ENCODE measurements around the gene GNG7. TPM values are rescaled to one million over a fixed set of nuclear protein-coding genes. Genes with fewer than 3 reads are reported as not detected.

The GNG7 gene
- total and polyA plus RNA-seq, 2 donors (not counting 3 experiments of a cell fraction or from before 2014, with no cell fraction given), result 0.29 to 0.84 TPM

GRCh38 chr19:2678044-2678671 is 24.3 kb downstream of the GNG7 start:
- Histone ChIP-seq H3K27me3 (ENCODE audit: control insufficient read depth in 2 of 2, insufficient read depth in 2 of 2, low read length in 2 of 2) (no peaks in the 10 kb centered on the region), H3K36me3 (ENCODE audit: control insufficient read depth in 2 of 2, extremely low read depth in 1 of 2, insufficient read depth in 2 of 2, low read length in 2 of 2) (no peaks in the 10 kb centered on the region), H3K4me2 (ENCODE audit: insufficient read depth, low read length) (no peak overlapping the region), H3K4me1 (ENCODE audit: control insufficient read depth, extremely low read depth, insufficient read depth, low read length) (no peaks in the 10 kb centered on the region), H4K20me1 (replicated peaks; ENCODE audit: control insufficient read depth, extremely low read depth, insufficient read depth, low read length) (no peaks in the 10 kb centered on the region), H3K4me3 (replicated peaks in 1 of 3; ENCODE audit: insufficient read depth in 1 of 3, low read depth in 1 of 3, low read length in 3 of 3) (no peak overlapping the region), H3K9me3 (replicated peaks; ENCODE audit: control insufficient read depth, insufficient read depth, low read length) (no peaks in the 10 kb centered on the region), H3K27ac (ENCODE audit: insufficient read depth, low read depth, low read length) (no peak overlapping the region), H3K9me1 (replicated peaks; ENCODE audit: control insufficient read depth, extremely low read depth, insufficient read depth, low read length) (no peaks in the 10 kb centered on the region), H3K79me2 (ENCODE audit: control insufficient read depth, insufficient read depth, low read length) (no peaks in the 10 kb centered on the region), H2AFZ (ENCODE audit: low read depth, low read length) (no peak overlapping the region), H3K9ac (replicated peaks; ENCODE audit: extremely low read depth, insufficient read depth, low read length) (no peak overlapping the region)
- ChIA-PET POLR2A (no interaction called here), CTCF (interaction anchor here (1.1 kb wide), 1 partner anchor 19 kb away, joined by 3 read pairs; no protein-coding TSS in a partner anchor)
- DNase-seq (ENCODE audit: low read depth, low spot score) (no peak), FAIRE-seq (no peak)
- intact Hi-C loops (cut with micrococcal nuclease), result no loop called here
- no TSS peak for BruUV-seq (replicated peaks)
- dilution Hi-C loops (cut with MboI; ENCODE audit: extremely low pct_ligation_motif_present, low sequenced_read_pairs), result no loop called here
- TF ChIP-seq MAX (IDR thresholded peaks at IDR 0.05; ENCODE audit: insufficient read depth, insufficient read length), result no peak
- no peak for TF ChIP-seq MYC (IDR thresholded peaks at IDR 0.05; ENCODE audit: low read depth, low read length)
- no peak for TF ChIP-seq GATA2 (IDR thresholded peaks at IDR 0.05; ENCODE audit: insufficient read depth, insufficient read length, low read depth, low read length)
- no peak for TF ChIP-seq FOS (IDR thresholded peaks at IDR 0.05; ENCODE audit: borderline replicate concordance, insufficient read depth, low read length)
- no peak for TF ChIP-seq POLR2A (IDR thresholded peaks at IDR 0.05; ENCODE audit: low read depth, low read length)

DNA sequence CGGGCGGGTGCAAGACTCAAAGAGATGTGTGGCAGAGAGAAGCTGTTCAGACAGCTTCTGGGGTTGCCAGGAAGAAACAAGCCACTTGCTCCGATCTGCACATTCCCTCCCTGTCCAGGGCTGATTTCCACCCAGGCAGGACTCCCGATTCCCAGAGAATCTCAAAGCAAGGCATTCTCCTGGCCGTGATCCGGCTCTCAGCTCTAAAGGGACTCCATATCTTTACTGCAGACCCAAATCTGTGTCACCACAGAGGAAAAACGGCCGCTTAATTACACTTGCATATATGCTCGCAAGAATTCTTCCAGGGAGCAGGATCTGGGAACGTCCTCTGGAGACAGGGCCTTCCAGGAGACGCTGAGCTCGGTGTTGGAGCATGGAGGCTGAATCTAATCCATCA is 25.7 kb downstream of the GNG7 start:
- TF ChIP-seq EZH2 (IDR thresholded peaks at IDR 0.05; ENCODE audit: borderline replicate concordance, low read depth, low read length, severe bottlenecking) (no peak), POLR2AphosphoS5 (IDR thresholded peaks at IDR 0.05; ENCODE audit: insufficient read depth, low read depth, low read length) (no peak), FOS (IDR thresholded peaks at IDR 0.05; ENCODE audit: borderline replicate concordance, insufficient read depth, low read length) (no peak), POLR2A (IDR thresholded peaks at IDR 0.05; ENCODE audit: low read depth, low read length) (no peak), MYC (IDR thresholded peaks at IDR 0.05; ENCODE audit: low read depth, low read length) (no peak), JUN (IDR thresholded peaks at IDR 0.05; ENCODE audit: borderline replicate concordance, insufficient read depth, insufficient read length, low read depth) (no peak), GATA2 (IDR thresholded peaks at IDR 0.05; ENCODE audit: insufficient read depth, insufficient read length, low read depth, low read length) (no peak), MAX (IDR thresholded peaks at IDR 0.05; ENCODE audit: insufficient read depth, insufficient read length) (no peak)
- TF ChIP-seq, protein P1, sequence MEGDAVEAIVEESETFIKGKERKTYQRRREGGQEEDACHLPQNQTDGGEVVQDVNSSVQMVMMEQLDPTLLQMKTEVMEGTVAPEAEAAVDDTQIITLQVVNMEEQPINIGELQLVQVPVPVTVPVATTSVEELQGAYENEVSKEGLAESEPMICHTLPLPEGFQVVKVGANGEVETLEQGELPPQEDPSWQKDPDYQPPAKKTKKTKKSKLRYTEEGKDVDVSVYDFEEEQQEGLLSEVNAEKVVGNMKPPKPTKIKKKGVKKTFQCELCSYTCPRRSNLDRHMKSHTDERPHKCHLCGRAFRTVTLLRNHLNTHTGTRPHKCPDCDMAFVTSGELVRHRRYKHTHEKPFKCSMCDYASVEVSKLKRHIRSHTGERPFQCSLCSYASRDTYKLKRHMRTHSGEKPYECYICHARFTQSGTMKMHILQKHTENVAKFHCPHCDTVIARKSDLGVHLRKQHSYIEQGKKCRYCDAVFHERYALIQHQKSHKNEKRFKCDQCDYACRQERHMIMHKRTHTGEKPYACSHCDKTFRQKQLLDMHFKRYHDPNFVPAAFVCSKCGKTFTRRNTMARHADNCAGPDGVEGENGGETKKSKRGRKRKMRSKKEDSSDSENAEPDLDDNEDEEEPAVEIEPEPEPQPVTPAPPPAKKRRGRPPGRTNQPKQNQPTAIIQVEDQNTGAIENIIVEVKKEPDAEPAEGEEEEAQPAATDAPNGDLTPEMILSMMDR (IDR thresholded peaks at IDR 0.05; ENCODE audit: extremely low read depth in 1 of 2, insufficient read depth in 1 of 2, low read depth in 1 of 2, low read length in 2 of 2), result no peak
- H3K27me3 ChIP-seq (ENCODE audit: control insufficient read depth in 2 of 2, insufficient read depth in 2 of 2, low read length in 2 of 2), result no peaks in the 10 kb centered on the region
- FAIRE-seq, result no peak

More for the DNA sequence above, 25.7 kb downstream of the GNG7 start:
- ChIA-PET CTCF (interaction anchor here (0.7 kb wide), 2 partner anchors 18 to 24 kb away, joined by 3 to 4 read pairs; no protein-coding TSS in a partner anchor), POLR2A (no interaction called here)
- no peak for DNase-seq (ENCODE audit: low read depth, low spot score)
- no peaks in the 10 kb centered on the region for H3K9me3 ChIP-seq (replicated peaks; ENCODE audit: control insufficient read depth, insufficient read depth, low read length)
- no peak overlapping the region for H3K4me2 ChIP-seq (ENCODE audit: insufficient read depth, low read length)
- H4K20me1 ChIP-seq (replicated peaks; ENCODE audit: control insufficient read depth, extremely low read depth, insufficient read depth, low read length), result no peaks in the 10 kb centered on the region
- no peak overlapping the region for H3K9ac ChIP-seq (replicated peaks; ENCODE audit: extremely low read depth, insufficient read depth, low read length)
- no peak overlapping the region for H2AFZ ChIP-seq (ENCODE audit: low read depth, low read length)
- H3K4me3 ChIP-seq (replicated peaks in 1 of 3; ENCODE audit: insufficient read depth in 1 of 3, low read depth in 1 of 3, low read length in 3 of 3), result no peak overlapping the region
- intact Hi-C loops (cut with micrococcal nuclease) (no loop called here), dilution Hi-C loops (cut with MboI; ENCODE audit: extremely low pct_ligation_motif_present, low sequenced_read_pairs) (no loop called here)
- no peaks in the 10 kb centered on the region for H3K79me2 ChIP-seq (ENCODE audit: control insufficient read depth, insufficient read depth, low read length)
- no peaks in the 10 kb centered on the region for H3K4me1 ChIP-seq (ENCODE audit: control insufficient read depth, extremely low read depth, insufficient read depth, low read length)
- no TSS peak for BruUV-seq (replicated peaks)
- no peaks in the 10 kb centered on the region for H3K36me3 ChIP-seq (ENCODE audit: control insufficient read depth in 2 of 2, extremely low read depth in 1 of 2, insufficient read depth in 2 of 2, low read length in 2 of 2)
- no peak overlapping the region for H3K27ac ChIP-seq (ENCODE audit: insufficient read depth, low read depth, low read length)
- H3K9me1 ChIP-seq (replicated peaks; ENCODE audit: control insufficient read depth, extremely low read depth, insufficient read depth, low read length), result no peaks in the 10 kb centered on the region

Data from endothelial cell of umbilical vein (primary cell).